Brain microvascular endothelial cell (primary cell): ENCODE results near the gene ADGRL3.

ENCODE experiments used
- DNase-seq: peaks from one replicate; pipeline ENCODE4 v3.0.0-alpha.2; 2020
- H3K27ac ChIP-seq: fragments of 250-450 bp; sonication (Bioruptor Pico); 2 replicates; pipeline ENCODE4 v1.5.1; 2020; ENCODE audit warnings: mild to moderate bottlenecking, moderate library complexity
- H3K27me3 ChIP-seq: fragments of 250-450 bp; sonication (Bioruptor Pico); replicated peaks from 2 replicates; pipeline ENCODE4 v1.5.1; 2020; ENCODE audit warnings: mild to moderate bottlenecking
- H3K36me3 ChIP-seq: fragments of 250-450 bp; sonication (Bioruptor Pico); replicated peaks from 2 replicates; pipeline ENCODE4 v1.5.1; 2020; ENCODE audit warnings: mild to moderate bottlenecking
- H3K4me3 ChIP-seq: 2 replicates; pipeline ENCODE4 v1.5.1; 2011; ENCODE audit warnings: low read depth, mild to moderate bottlenecking, control low read depth, low read length, moderate library complexity
- in situ Hi-C: cut with HindIII; loops from 2 replicates; pipeline ENCODE4 v1.10.0; 2017; ENCODE audit warnings: low sequenced_read_pairs, low pct_ligation_motif_present
- TF ChIP-seq, protein P1 (sequence below): IDR thresholded peaks from 2 replicates; pipeline ENCODE4 v1.5.1; 2011; ENCODE audit warnings: low read depth, mild to moderate bottlenecking, moderate library complexity, low read length, control low read depth, inconsistent platforms; ENCODE audit errors: missing control alignments

The ADGRL3 gene

DNA sequence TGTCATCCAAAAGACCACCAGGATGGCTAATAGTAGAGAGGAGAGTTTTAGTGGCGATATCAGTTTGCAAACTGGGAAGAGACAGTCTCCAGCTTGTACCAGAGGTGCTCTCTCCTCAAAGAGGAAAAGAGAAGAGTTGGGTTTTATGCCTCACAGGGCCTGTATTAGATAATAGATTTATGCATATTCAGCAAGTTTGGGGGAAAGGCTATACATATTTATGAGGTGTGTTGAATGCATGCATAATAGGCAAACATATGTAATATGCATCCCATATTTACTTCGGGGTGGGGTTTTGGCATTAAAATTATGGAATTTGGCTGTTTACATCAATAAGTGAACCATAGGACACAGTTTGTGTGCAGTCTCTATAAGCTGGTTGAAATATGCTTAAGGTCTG, 22.8 kb upstream of the ADGRL3 start:
- in situ Hi-C loops, result no loop called here
- H3K27ac ChIP-seq, result no peak overlapping the region
- no peaks in the 10 kb centered on the region for H3K27me3 ChIP-seq
- TF ChIP-seq, protein P1, sequence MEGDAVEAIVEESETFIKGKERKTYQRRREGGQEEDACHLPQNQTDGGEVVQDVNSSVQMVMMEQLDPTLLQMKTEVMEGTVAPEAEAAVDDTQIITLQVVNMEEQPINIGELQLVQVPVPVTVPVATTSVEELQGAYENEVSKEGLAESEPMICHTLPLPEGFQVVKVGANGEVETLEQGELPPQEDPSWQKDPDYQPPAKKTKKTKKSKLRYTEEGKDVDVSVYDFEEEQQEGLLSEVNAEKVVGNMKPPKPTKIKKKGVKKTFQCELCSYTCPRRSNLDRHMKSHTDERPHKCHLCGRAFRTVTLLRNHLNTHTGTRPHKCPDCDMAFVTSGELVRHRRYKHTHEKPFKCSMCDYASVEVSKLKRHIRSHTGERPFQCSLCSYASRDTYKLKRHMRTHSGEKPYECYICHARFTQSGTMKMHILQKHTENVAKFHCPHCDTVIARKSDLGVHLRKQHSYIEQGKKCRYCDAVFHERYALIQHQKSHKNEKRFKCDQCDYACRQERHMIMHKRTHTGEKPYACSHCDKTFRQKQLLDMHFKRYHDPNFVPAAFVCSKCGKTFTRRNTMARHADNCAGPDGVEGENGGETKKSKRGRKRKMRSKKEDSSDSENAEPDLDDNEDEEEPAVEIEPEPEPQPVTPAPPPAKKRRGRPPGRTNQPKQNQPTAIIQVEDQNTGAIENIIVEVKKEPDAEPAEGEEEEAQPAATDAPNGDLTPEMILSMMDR, result no peak
- H3K36me3 ChIP-seq, result no peaks in the 10 kb centered on the region
- DNase-seq, result no peak
- H3K4me3 ChIP-seq, result no peak overlapping the region

DNA sequence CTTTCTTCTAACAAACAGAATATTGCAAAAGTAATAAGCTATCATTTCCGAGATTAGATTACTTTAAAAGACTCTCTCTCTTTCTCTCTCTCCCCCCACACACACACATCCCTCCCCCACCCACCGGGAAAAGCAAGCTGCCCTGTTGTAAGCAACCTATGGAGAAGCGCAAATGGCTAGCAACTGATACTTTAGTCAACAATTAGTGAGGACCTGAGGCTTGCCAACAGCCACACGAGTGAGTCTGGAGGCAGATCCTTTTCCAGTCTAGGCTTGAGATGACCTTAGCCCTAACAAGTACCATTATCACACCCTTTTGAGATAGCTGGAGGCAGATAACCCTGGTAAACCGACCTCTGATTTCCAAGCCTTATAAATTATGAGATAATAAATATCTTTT, 19.7 kb upstream of the ADGRL3 start:
- TF ChIP-seq, protein P1, result no peak
- in situ Hi-C loops, result no loop called here
- no peak for DNase-seq
- no peak overlapping the region for H3K27ac ChIP-seq
- H3K36me3 ChIP-seq, result no peaks in the 10 kb centered on the region
- H3K27me3 ChIP-seq, result no peaks in the 10 kb centered on the region
- H3K4me3 ChIP-seq, result no peak overlapping the region

DNA sequence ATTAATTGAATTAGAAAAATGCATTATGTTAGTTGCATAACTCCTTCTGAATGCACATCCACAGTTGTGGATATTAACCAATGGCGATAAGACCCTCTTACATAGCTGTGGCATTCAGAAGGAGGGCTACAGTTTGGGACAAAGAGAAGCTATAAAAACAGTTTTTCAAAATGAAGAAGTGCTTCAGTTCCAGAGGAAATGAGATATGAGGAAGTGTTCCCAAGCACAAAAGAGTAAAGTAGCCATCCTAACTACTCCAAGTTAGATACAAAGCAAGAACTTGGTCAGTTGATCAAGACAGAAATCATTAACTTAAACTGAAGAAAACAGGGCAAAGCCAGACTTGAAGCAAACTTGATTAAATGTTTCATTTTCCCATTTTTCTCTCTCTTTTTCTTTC, 17.2 kb upstream of the ADGRL3 start:
- Histone ChIP-seq H3K27ac (no peak overlapping the region), H3K36me3 (no peaks in the 10 kb centered on the region), H3K27me3 (no peaks in the 10 kb centered on the region), H3K4me3 (no peak overlapping the region)
- TF ChIP-seq, protein P1, result no peak
- DNase-seq, result no peak
- in situ Hi-C loops, result no loop called here

DNA sequence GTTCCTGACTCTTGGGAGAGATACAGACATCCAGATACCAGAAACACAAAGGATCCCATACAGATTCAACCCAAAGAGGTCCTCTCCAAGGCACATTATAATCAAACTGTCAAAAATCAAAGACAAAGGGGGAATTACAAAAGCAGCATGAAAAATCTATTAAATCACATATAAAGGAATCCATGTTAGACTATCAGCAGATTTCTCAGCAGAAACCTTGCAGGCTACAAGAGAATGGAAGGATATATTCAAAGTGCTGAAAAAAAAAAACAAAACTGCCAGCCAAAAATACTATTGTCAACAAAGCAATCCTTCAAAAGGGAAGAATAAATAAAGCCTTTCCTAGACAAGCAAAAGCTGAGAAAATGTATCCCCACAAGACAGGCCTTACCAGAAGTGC, 14.8 kb upstream of the ADGRL3 start:
- Histone ChIP-seq H3K27ac (no peak overlapping the region), H3K4me3 (no peak overlapping the region), H3K36me3 (no peaks in the 10 kb centered on the region), H3K27me3 (no peaks in the 10 kb centered on the region)
- in situ Hi-C loops, result no loop called here
- no peak for DNase-seq
- TF ChIP-seq, protein P1, result no peak

DNA sequence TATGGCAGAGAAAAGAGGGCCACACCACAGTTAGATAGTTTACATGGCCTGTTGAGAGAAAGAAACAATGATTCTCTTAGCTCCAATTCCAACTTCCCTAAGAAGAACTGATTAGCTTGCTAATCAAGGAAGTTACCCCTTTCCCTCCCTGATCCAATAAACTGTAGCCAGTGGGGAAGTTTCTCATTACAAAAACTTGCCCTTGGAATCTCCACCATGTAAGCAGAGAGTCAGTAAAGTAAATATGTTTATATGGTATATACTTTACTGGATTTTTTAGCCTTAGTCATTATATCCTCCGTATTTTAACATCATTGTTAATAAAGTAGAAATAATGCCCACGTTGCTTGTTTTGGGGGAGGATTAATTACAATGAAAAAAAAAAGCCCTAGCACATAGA, 7.7 kb upstream of the ADGRL3 start:
- no peaks in the 10 kb centered on the region for H3K36me3 ChIP-seq
- TF ChIP-seq, protein P1, result no peak
- no peak overlapping the region for H3K4me3 ChIP-seq
- no peaks in the 10 kb centered on the region for H3K27me3 ChIP-seq
- in situ Hi-C loops, result no loop called here
- DNase-seq, result no peak
- H3K27ac ChIP-seq, result no peak overlapping the region

DNA sequence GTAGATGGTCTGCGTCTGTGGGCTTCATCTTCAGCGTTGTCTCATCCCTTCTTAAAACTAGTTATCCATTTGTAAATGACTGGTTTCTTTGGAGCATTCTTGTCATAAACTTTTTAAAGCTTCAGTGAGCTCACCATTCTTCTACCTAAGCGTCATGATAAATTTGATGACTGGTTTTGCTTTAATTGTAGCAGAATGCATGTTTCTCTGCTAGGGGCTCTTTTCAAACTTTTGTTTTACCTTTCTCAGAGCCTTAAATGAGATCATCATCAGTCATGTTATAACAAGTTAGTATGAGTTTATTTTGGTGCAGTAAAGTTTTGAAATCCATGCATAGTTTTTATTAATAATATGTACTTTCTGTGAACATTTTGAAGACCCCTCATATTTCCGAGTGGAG, 6.3 kb upstream of the ADGRL3 start:
- in situ Hi-C loops, result no loop called here
- TF ChIP-seq, protein P1, result no peak
- no peaks in the 10 kb centered on the region for H3K36me3 ChIP-seq
- H3K27me3 ChIP-seq, result no peaks in the 10 kb centered on the region
- H3K27ac ChIP-seq, result no peak overlapping the region
- no peak for DNase-seq
- H3K4me3 ChIP-seq, result no peak overlapping the region
